ENCODE data around the gene ERICH6B.

- TF ChIP-seq EP300 (IDR thresholded peaks at IDR 0.05; ENCODE audit: borderline replicate concordance in 1 of 2, low read depth in 1 of 2, low read length in 1 of 2): no peak
- no peak for TF ChIP-seq SMC3 (IDR thresholded peaks at IDR 0.05; ENCODE audit: low read depth, low read length)
- TF ChIP-seq CTCF (IDR thresholded peaks at IDR 0.05): no peak
- no peak for TF ChIP-seq MAX (IDR thresholded peaks at IDR 0.05; ENCODE audit: low read depth)
- no peak for TF ChIP-seq GABPA (IDR thresholded peaks at IDR 0.05; ENCODE audit: low read depth)
- no peak for TF ChIP-seq JUND (IDR thresholded peaks at IDR 0.05)
- no peak for TF ChIP-seq PBX3 (IDR thresholded peaks at IDR 0.05)
- no peak for TF ChIP-seq TAF1 (IDR thresholded peaks at IDR 0.05; ENCODE audit: borderline replicate concordance, low read depth, low read length)
- TF ChIP-seq SIN3A (IDR thresholded peaks at IDR 0.05; ENCODE audit: borderline replicate concordance, low read depth, low read length): no peak
- no peak for TF ChIP-seq GATA2 (CRISPR knock-in tag; IDR thresholded peaks at IDR 0.05)
- no peak for TF ChIP-seq POLR2AphosphoS5 (IDR thresholded peaks at IDR 0.05; ENCODE audit: low read depth, low read length)
- TF ChIP-seq TEAD4 (IDR thresholded peaks at IDR 0.05; ENCODE audit: borderline replicate concordance, insufficient read depth): no peak
- no peak for TF ChIP-seq RFX5 (IDR thresholded peaks at IDR 0.05; ENCODE audit: low read length)
- TF ChIP-seq RCOR1 (IDR thresholded peaks at IDR 0.05; ENCODE audit: low read length): no peak
Observed at GRCh38 chr13:45575830-45576180, 39.7 kb downstream of the ERICH6B start.

All from SK-N-SH (cell line).